RCC 7860 (cell line): ENCODE results near the gene RPL35.

Experiments used
- DNase-seq: peaks from one replicate; pipeline ENCODE4 v3.0.0-alpha.2; 2015; ENCODE audit warnings: low spot score
- FAIRE-seq: peaks from 2 replicates; lab custom pipeline; 2012; peaks lifted over from hg19 to GRCh38; lab: Jason Lieb, UNC

Gene RPL35

DNA sequence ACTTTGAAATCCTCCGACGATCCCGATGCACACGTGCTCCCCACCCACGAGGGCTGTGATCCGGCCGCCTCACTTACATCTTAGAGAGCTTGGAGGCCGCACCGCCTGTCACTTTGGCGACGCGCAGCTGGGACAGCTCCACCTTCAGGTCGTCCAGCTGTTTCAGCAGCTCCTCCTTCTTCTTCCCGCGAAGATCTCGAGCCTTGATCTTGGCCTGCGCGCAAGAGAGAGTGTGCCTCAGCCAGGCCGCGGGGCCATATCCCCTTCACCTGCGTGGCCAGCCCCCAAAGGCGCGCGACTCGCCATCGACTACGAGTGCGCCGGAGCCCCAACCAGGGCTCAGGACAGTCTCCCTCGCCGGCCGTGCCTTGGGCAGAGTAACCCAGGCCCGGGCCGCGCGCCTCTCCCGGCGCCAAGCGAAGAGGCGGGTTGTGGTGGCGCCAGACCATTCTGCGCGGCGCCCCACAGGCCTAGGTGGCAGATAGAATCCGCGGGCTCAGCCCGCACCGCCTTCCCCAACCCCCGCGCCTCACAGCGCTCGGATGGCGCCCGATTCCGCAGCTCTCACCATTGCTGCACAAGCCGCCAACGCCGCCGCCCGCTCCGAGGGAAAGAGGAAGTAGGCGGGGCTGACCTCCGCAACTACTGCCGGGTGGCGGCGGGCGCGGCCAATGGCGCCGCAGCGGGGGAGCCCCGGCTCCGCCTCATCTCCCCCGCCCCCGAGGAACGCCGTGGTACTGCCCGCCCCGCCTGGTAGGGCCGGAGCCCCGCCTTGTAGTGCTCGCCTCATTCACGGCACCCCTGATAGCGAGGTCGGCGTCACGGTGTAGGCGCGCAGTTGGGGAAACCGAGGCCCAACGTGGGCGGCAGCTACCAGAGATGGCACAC is at the start of gene RPL35, which contains the start of gene ARPC5L:
TSS of gene RPL35 (minus strand) at position 616 of the 888 bp plus-strand sequence. CDS start at position 571, 45 bp downstream.
TSS of gene ARPC5L (plus strand) at position 789 of the 888 bp plus-strand sequence. CDS start 7,161 bp downstream, outside the sequence.
- FAIRE-seq (no peak), DNase-seq (peak; percentile 86)

DNA sequence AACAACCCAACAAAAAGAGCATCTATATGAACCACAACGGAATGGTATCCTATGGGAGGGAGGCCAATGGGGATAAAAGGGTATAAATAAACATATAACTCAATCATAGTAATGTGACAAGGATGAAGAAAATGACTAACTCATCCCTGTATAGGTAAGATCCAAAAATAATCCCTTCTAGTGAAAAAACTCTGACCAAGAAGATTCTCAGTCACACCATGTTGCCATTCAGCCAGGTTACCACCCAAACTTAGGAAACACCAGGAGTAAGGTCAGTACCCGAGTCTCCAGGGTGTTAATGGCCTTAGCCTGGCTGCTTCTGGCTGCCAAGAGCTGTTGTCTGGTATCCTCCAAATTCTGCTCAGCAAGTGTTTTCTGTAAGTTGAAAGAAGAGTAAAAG is 46.3 kb upstream of the RPL35 start:
- DNase-seq (no peak), FAIRE-seq (no peak)

DNA sequence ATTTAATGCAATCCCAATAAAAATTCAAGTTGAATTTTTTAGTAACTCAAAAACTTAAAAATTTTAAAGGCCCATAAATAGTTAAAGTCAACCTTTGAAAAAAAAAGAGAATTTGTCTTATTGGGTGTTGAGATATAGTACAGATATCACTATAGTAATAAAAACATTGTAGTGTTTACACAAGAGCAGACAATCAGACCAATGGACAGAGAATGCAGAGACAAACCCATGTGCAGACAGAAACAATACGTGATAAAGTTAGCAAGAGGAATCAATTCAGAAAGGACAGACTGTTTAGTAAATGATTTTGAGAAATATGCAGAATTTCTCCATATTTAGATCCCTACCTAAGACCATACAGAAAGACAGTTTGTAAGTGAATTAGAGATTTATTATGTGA is 45.2 kb upstream of the RPL35 start:
- no peak for FAIRE-seq

DNA sequence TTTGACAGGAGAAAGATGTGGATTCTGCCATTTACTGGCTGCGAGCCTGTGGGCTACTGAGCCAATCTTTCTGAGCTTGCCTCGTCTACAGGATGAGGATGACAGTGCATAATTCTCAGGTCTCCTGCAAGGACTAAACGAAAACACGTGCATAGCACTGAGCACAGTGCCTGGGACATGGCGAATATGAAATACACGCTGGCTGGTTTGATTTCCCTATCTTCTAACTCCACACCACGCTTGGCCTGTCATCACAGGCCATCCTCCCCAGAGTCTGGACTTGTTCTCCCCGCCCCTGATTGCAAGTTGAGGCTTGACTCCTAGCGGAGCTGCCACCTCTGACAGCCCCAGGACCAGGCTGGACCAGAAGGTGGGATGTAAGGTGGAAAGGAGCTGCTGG is 38.1 kb upstream of the RPL35 start:
- FAIRE-seq (no peak), DNase-seq (no peak)

More for the DNA sequence above, 45.2 kb upstream of the RPL35 start:
- no peak for DNase-seq

DNA sequence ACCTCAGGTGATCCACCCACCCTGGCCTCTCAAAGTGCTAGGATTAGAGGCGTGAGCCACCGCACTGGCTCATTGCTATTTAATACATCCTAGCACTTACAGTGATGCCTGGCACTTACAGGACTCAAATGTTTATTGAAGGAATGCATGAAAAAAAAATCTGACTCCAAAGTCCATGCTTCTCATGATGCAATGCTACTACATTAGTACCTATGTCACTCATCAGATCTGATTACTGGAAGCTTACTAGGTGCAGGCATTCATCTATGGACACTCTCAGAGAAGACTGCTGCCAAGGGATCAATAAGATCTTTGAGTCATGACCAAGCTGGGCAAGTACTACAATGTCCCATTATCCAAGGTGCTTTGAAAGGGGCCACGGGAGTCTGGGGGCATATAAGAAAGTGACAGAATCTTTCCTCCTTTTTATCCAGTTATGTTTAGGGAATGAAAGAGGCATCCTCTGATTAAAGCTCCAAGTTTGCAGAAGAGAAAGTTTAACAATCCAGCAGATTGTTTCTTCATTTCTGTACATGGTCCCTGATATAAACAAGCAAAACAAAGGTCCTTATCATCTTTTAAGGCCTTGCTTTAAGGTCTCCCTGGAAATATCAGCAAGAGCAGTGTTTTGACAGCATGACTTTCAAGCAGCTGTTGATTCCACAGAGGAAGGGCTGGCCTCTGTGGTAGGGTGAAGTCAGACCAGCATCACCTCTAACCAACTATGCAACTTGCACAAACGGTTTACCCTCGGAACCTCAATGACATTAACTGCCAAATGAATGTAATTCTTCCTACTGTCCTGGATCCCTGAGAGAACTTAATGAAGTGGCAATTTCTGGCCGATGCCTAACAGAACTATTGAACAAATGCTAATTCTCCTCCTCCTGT is 36.1 kb upstream of the RPL35 start:
- no peak for DNase-seq
- no peak for FAIRE-seq

DNA sequence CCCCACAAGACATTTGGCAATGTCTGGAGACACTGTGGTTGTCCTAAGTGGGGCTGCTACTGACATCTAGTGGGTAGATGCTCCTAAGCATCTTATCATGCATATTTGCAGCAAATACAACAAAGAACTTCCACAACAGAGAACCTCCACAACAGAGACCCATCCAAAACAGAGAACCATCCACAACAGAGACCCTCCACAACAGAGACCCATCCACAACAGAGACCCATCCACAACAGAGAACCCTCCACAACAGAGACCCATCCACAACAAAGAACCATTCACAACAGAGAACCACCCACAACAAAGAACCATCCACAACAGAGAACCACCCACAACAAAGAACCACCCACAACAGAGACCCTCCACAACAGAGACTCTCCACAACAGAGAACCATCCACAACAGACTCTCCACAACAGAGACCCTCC is 33.0 kb upstream of the RPL35 start:
- no peak for DNase-seq
- no peak for FAIRE-seq

DNA sequence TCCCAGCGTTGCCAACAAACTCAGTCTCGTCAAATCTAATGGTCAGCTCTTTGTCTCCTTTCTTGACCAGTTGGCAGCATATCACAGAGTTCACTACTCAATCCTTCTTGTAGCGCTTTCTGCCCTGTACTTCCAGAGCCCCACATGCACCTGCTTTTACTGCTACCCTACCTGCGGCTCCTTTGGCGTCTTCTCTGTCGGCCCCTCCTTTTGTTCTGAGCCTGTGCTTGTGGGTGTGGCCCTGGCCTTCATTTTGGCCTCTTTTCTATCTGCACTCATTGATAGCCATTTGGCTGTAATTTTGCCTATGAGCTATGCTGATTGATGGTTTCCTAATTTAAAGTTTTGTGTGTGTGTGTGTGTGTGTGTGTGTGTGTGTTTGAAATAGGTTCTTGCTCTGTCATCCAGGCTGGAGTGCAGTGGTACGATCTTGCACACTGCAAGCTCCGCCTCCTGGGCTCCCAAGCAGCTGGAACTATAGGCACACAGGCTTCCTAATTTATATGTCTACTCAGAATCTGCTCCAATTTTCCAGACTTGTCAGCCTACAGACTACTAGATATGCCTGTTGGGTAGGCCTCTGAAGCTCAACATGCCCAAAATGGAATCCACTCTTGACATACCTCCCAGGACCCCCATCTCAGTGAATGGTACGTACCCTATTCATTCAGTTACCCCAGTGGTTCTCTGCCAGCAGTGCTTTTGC is 32.4 kb upstream of the RPL35 start:
- FAIRE-seq = no peak

DNA sequence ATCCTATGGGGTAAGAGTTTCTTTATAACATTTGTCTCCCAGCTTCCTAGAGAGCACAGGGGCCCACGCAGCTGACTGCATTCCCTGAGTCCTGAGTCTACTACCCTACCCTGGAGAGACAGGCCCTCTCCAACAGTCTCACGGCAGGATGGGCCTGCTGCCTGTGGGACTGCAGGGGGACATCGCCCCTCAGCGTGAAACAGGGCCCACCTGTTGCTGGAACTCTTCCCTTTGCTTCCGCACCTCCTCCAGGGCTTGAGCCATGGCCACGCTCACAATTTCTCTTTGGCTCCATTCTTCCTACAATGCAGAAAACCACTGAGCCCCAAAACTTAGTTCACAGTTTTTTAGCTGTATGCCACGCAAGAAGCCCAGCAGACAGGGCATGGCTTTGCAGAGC is 28.4 kb upstream of the RPL35 start:
- FAIRE-seq (no peak), DNase-seq (no peak)

More for the DNA sequence above, 32.4 kb upstream of the RPL35 start:
- DNase-seq = no peak

DNA sequence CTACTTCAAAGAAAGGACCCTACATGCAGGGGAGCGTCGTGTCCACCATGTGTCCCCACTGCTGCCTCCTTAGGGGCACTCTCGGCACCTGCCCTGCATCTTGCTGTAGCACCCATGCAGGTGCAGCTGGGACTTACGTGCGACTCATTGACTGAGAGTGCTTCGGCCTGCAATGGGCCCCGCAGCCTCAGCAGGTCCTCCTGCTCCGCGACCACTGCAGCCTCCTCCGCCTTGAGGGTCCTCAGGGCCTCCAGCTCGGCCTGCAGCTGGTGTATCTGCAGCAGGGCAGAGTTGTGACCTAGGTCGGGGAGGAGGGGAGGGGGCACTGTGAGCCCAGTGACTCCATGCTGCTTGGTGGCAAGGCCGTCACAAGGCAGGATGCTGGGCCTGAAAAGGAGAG is 27.2 kb upstream of the RPL35 start:
- no peak for DNase-seq
- no peak for FAIRE-seq

DNA sequence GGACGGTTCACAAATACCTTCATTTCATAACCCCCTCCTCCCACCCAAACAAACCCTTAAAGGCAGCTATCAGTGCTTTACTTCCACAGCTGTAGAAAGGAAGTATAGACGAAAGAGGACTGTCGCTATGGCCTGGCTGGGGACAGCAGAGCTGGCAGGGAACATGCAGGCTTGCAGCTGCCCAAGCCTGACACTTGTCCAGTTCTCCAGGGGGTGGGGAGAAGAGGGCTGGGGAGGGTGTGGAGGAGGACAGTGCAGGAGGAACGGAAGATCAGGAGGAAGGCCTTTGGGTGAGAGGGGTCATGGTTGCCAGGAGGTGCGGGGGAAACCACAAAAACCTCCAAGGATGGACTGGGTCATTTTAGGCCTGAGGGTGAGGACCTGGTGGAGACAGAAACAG is 26.1 kb upstream of the RPL35 start:
- FAIRE-seq (no peak), DNase-seq (no peak)

DNA sequence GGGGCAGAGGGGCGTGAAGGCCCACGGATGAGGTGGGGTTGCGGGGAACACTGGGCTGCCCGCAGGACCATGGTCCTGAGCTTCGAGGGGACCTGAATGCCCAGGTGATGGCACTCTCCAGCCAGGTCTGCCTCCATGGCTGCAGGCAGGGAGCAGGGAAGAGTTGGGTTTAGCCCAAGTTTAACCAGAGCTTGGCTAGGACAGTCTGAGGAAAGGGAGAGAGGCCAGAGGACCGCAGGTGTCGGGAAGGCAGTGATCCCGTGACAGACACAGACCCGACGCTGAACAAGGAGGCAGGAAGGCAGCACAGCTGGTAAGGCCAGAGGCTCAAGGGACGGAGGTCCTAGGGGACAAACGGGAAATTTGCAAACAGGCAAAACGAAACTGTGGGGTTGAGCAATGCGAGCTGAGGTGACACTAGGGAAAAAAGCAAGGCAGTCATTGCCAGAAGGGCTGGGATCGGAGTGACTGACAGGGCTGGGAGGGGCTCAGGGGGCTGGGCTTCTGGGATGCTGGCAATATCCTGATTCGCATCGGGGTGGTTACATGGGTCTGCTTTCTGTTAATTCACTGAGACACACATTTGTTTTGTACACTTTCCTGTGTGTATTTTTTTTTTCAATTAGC is 25.2 kb upstream of the RPL35 start:
- FAIRE-seq (no peak), DNase-seq (no peak)

DNA sequence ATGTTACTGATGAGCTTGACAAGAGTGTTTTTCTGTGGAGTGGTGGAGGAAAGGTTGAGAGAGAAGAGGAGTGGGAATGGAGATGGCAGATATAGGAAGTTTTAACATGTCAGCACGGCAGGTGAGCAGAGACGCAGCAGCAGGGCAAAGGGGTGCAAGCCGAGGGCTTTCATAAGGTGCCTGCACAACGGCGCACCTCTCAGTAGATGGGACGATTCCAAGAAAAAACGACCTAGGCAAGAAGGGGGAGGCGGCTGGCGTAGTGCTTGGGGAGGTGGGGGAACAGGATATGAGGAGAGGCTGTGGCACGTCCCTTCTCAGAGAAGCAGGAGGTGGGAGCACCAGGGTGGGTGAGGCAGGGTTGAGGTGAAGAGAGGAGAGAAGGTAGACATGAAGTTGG is 24.7 kb upstream of the RPL35 start:
- no peak for FAIRE-seq
- no peak for DNase-seq

DNA sequence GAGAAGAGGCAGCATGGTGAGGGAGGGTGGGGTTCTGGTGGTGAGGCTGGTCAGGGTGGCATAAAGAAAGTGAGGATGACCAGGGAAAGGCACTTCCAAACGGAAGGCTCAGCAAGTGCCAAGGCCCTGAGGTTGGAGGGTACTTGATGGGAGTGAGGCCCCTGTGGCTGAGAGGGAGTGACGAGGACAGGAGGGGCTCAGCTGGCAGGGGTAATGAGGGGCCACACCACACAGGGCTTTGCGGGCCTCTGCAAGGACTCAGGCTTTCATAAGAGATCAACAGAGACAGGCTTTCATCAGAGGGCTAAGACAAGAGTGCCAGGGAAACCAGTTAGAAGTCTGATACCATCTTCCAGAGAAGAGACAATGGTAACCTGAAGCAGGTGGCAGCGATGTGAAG is 23.8 kb upstream of the RPL35 start:
- DNase-seq = no peak
- no peak for FAIRE-seq

DNA sequence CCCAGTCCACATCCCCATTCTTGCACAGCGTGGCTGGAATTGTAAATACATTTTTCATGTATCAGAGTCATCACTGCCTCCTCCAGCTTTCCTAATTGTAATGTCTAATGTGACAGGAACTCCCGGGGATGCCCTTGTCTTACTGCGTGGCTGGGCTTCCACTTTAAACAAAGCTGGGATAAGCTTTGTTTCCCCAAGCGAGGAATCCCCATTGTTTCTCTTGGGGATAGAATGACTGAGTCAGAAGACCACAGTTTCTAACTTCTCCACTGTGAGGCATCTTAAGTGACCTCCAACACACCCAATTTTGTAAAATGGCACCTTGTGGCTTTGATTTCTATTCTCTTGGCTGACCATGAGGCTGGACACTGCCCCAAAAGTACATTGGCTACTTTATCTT is 22.6 kb upstream of the RPL35 start:
- DNase-seq (no peak), FAIRE-seq (no peak)

DNA sequence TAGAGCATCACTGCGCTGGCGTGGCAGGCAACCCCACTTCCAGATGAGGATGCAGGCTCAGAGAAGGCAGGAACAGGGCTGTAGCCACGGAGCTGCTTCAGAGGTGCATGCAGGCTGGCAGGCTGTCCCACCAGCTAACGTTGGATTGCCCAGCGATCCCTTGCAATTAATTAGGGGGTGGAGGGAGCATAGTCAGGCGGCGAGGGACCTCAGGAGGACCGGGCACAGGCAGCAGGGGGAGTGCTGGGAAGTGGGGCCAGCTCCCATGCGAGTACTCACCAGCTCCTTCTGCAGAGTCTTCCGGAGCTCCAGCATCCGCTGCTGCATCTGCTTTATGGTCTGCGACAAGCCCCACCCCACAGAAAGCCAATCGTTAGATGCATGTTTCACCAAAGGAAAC is 20.5 kb upstream of the RPL35 start:
- DNase-seq = no peak
- no peak for FAIRE-seq

DNA sequence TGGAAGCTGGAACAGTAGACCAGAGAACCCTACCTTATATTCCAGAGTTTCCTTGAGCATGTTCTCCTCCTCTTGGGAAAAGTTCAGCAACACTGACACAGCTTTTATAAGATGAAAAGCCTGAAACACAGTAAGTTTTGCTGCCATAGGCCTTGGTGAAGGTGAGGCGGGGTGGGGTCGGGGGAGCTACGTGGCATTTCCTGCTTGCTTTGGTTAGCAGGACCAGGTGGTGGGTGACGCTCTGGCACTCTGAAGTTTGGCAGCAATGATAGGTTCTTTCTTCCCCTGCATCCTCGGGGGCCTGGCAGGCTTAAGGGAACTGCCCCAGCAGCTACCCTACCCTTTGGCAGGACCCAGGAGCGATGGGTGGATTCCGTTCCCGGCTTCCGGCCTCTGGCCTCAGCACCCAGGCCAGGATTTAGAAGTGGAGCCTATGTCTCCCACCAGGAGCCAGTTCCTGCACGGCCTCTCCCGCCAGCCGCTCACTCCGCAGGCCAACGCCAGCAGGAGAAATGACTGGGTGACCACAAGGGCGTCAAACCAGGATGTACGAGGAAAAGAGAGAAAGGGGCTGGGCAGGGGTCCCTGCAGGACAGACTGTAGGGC is 19.5 kb upstream of the RPL35 start:
- FAIRE-seq (no peak), DNase-seq (no peak)

DNA sequence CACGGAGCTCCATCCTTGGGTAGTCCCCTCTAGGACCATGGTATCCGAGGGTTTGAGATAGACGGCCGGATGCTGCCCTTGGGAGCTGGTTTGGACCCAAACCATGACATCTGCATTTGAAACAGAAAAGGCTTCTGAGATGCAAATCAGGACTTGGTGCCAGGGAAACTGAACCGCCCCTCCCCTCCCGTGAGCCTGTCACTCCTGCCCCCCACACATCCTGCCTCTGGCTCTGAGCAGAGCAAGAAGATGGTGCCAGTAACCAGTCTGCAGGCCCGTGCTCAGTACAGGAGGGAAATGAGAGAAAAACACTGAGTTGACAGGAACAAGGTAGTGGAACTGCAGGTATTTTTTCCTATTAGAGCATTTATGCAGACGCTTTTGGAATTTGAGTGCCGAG is 18.7 kb upstream of the RPL35 start:
- DNase-seq (no peak), FAIRE-seq (no peak)

DNA sequence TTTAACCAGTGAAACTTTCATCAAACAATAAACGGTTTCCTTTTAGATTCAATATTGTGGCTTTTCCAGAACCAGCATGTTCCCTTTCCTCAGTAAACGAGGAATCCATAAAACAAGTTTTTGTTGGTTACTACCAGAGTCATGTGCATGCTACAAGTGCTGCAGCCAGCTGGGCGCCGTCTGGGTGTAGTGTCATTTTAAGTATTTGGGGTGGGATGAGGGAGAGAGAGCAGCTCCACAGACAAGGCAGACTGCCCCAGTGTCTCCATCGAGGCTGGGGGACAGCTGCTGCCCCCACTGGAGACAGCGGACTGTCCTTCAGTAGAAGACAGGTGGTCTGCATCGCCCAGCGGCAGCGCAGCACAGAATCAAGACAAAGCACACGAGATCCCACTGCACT is 17.5 kb upstream of the RPL35 start:
- DNase-seq (no peak), FAIRE-seq (no peak)

DNA sequence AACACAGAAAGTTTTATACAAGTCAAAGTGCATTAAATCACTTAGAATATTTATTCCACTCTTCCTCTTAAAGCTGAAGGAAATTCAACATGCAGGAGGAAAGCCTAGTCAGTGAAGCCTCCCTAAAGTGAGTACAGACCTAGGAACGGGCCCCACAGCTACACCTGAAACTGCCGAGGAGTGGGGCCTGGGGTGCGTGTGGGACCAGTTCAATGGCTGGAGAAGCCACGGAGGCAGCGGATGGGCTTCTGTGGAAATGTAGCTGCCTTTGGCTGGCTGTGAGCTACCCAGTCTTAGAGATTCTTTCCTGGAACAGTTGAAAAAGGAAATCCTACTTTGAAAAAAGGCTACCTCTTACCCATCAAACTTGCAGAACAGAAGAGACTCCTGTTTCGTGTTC is 16.8 kb upstream of the RPL35 start:
- no peak for FAIRE-seq
- DNase-seq = no peak

DNA sequence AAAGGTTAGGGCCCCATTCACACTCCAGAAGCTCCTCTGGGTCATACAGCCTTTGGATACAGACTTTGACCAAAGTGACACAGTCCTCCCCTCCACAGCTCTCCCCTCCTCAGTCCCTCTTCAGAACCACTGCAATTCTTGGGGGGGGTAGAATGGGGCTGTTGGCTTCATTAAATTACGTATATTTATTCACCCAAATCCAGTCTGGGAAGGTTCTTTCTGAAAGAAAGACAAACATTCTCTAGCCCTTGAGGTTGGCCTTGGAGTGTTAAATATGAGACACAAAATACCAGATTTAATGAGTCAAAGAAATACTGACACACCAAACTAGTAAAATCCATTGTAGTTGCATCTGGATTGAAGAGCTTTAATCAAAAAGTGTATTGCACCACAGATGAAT is 16.3 kb upstream of the RPL35 start:
- FAIRE-seq (no peak), DNase-seq (no peak)
